ENCODE measurements around the gene KCTD16.

The KCTD16 gene

GRCh38 chr5:144457160-144457559, 286.5 kb downstream of the KCTD16 start:
- no peak overlapping the region for H3K4me3 ChIP-seq (ENCODE audit: low read depth in 1 of 5, low read length in 5 of 5)
- H3K36me3 ChIP-seq (ENCODE audit: control insufficient read depth in 5 of 5, insufficient read depth in 5 of 5, low read length in 5 of 5): no peaks in the 10 kb centered on the region
- H3K4me1 ChIP-seq (ENCODE audit: control insufficient read depth in 5 of 5, insufficient read depth in 5 of 5, low read length in 5 of 5): no peaks in the 10 kb centered on the region
- H3K9me3 ChIP-seq (ENCODE audit: control insufficient read depth in 5 of 5, low read length in 5 of 5): no peaks in the 10 kb centered on the region
- no peak overlapping the region for H3K27ac ChIP-seq (ENCODE audit: low read depth, low read length)
- H3K27me3 ChIP-seq (ENCODE audit: control insufficient read depth in 5 of 5, insufficient read depth in 4 of 5, low read length in 5 of 5): no peaks in the 10 kb centered on the region
- H3K9ac ChIP-seq (ENCODE audit: low read length in 5 of 5): no peak overlapping the region

- no peak overlapping the region for H3K4me3 ChIP-seq (ENCODE audit: low read depth in 1 of 5, low read length in 5 of 5)
- H3K27me3 ChIP-seq (ENCODE audit: control insufficient read depth in 5 of 5, insufficient read depth in 4 of 5, low read length in 5 of 5): no peaks in the 10 kb centered on the region
- H3K27ac ChIP-seq (ENCODE audit: low read depth, low read length): no peak overlapping the region
- no peaks in the 10 kb centered on the region for H3K9me3 ChIP-seq (ENCODE audit: control insufficient read depth in 5 of 5, low read length in 5 of 5)
- no peak overlapping the region for H3K9ac ChIP-seq (ENCODE audit: low read length in 5 of 5)
- no peaks in the 10 kb centered on the region for H3K36me3 ChIP-seq (ENCODE audit: control insufficient read depth in 5 of 5, insufficient read depth in 5 of 5, low read length in 5 of 5)
- H3K4me1 ChIP-seq (ENCODE audit: control insufficient read depth in 5 of 5, insufficient read depth in 5 of 5, low read length in 5 of 5): no peaks in the 10 kb centered on the region
These were observed 287.5 kb downstream of the KCTD16 start for GRCh38 chr5:144458216-144458615.

- H3K27ac ChIP-seq (ENCODE audit: low read depth, low read length): no peak overlapping the region
- no peaks in the 10 kb centered on the region for H3K4me1 ChIP-seq (ENCODE audit: control insufficient read depth in 5 of 5, insufficient read depth in 5 of 5, low read length in 5 of 5)
These were observed 289.9 kb downstream of the KCTD16 start for GRCh38 chr5:144460600-144460999.

GRCh38 chr5:144462577-144462976, 291.9 kb downstream of the KCTD16 start:
- no peaks in the 10 kb centered on the region for H3K36me3 ChIP-seq (ENCODE audit: control insufficient read depth in 5 of 5, insufficient read depth in 5 of 5, low read length in 5 of 5)
- peaks cover 0 to under 1% (median 0%) of the 10 kb centered on the region in 5 donors for H3K4me1 ChIP-seq (ENCODE audit: control insufficient read depth in 5 of 5, insufficient read depth in 5 of 5, low read length in 5 of 5)
- H3K4me3 ChIP-seq (ENCODE audit: low read depth in 1 of 5, low read length in 5 of 5): no peak overlapping the region
- no peak overlapping the region for H3K9ac ChIP-seq (ENCODE audit: low read length in 5 of 5)
- no peaks in the 10 kb centered on the region for H3K9me3 ChIP-seq (ENCODE audit: control insufficient read depth in 5 of 5, low read length in 5 of 5)
- no peak overlapping the region for H3K27ac ChIP-seq (ENCODE audit: low read depth, low read length)
- H3K27me3 ChIP-seq (ENCODE audit: control insufficient read depth in 5 of 5, insufficient read depth in 4 of 5, low read length in 5 of 5): no peaks in the 10 kb centered on the region

More at GRCh38 chr5:144460600-144460999, 289.9 kb downstream of the KCTD16 start:
- Histone ChIP-seq H3K9me3 (ENCODE audit: control insufficient read depth in 5 of 5, low read length in 5 of 5) (no peaks in the 10 kb centered on the region), H3K36me3 (ENCODE audit: control insufficient read depth in 5 of 5, insufficient read depth in 5 of 5, low read length in 5 of 5) (no peaks in the 10 kb centered on the region), H3K9ac (ENCODE audit: low read length in 5 of 5) (no peak overlapping the region), H3K27me3 (ENCODE audit: control insufficient read depth in 5 of 5, insufficient read depth in 4 of 5, low read length in 5 of 5) (no peaks in the 10 kb centered on the region), H3K4me3 (ENCODE audit: low read depth in 1 of 5, low read length in 5 of 5) (no peak overlapping the region)

GRCh38 chr5:144463481-144464223, 293.0 kb downstream of the KCTD16 start:
- Histone ChIP-seq H3K4me1 (ENCODE audit: control insufficient read depth in 5 of 5, insufficient read depth in 5 of 5, low read length in 5 of 5) (peaks cover 0 to 7% (median 4%) of the 10 kb centered on the region in 5 donors), H3K9ac (ENCODE audit: low read length in 5 of 5) (no peak overlapping the region), H3K36me3 (ENCODE audit: control insufficient read depth in 5 of 5, insufficient read depth in 5 of 5, low read length in 5 of 5) (no peaks in the 10 kb centered on the region), H3K27me3 (ENCODE audit: control insufficient read depth in 5 of 5, insufficient read depth in 4 of 5, low read length in 5 of 5) (no peaks in the 10 kb centered on the region), H3K27ac (ENCODE audit: low read depth, low read length) (no peak overlapping the region), H3K4me3 (ENCODE audit: low read depth in 1 of 5, low read length in 5 of 5) (no peak overlapping the region), H3K9me3 (ENCODE audit: control insufficient read depth in 5 of 5, low read length in 5 of 5) (no peaks in the 10 kb centered on the region)

GRCh38 chr5:144464306-144464705, 293.6 kb downstream of the KCTD16 start:
- H3K9ac ChIP-seq (ENCODE audit: low read length in 5 of 5): no peak overlapping the region
- no peaks in the 10 kb centered on the region for H3K36me3 ChIP-seq (ENCODE audit: control insufficient read depth in 5 of 5, insufficient read depth in 5 of 5, low read length in 5 of 5)
- H3K4me1 ChIP-seq (ENCODE audit: control insufficient read depth in 5 of 5, insufficient read depth in 5 of 5, low read length in 5 of 5): peaks cover 0 to 7% (median 4%) of the 10 kb centered on the region in 5 donors
- no peaks in the 10 kb centered on the region for H3K9me3 ChIP-seq (ENCODE audit: control insufficient read depth in 5 of 5, low read length in 5 of 5)
- H3K27ac ChIP-seq (ENCODE audit: low read depth, low read length): no peak overlapping the region
- H3K27me3 ChIP-seq (ENCODE audit: control insufficient read depth in 5 of 5, insufficient read depth in 4 of 5, low read length in 5 of 5): no peaks in the 10 kb centered on the region
- no peak overlapping the region for H3K4me3 ChIP-seq (ENCODE audit: low read depth in 1 of 5, low read length in 5 of 5)

GRCh38 chr5:144465441-144465840, 294.8 kb downstream of the KCTD16 start:
- H3K4me3 ChIP-seq (ENCODE audit: low read depth in 1 of 5, low read length in 5 of 5): no peak overlapping the region

GRCh38 chr5:144467792-144468191, 297.1 kb downstream of the KCTD16 start:
- H3K9me3 ChIP-seq (ENCODE audit: control insufficient read depth in 5 of 5, low read length in 5 of 5): no peaks in the 10 kb centered on the region
- peaks cover 0 to 7% (median 4%) of the 10 kb centered on the region in 5 donors for H3K4me1 ChIP-seq (ENCODE audit: control insufficient read depth in 5 of 5, insufficient read depth in 5 of 5, low read length in 5 of 5)
- no peaks in the 10 kb centered on the region for H3K27me3 ChIP-seq (ENCODE audit: control insufficient read depth in 5 of 5, insufficient read depth in 4 of 5, low read length in 5 of 5)
- H3K9ac ChIP-seq (ENCODE audit: low read length in 5 of 5): no peak overlapping the region
- H3K4me3 ChIP-seq (ENCODE audit: low read depth in 1 of 5, low read length in 5 of 5): no peak overlapping the region
- no peaks in the 10 kb centered on the region for H3K36me3 ChIP-seq (ENCODE audit: control insufficient read depth in 5 of 5, insufficient read depth in 5 of 5, low read length in 5 of 5)
- no peak overlapping the region for H3K27ac ChIP-seq (ENCODE audit: low read depth, low read length)

More at GRCh38 chr5:144465441-144465840, 294.8 kb downstream of the KCTD16 start:
- Histone ChIP-seq H3K27ac (ENCODE audit: low read depth, low read length) (no peak overlapping the region), H3K9me3 (ENCODE audit: control insufficient read depth in 5 of 5, low read length in 5 of 5) (no peaks in the 10 kb centered on the region), H3K9ac (ENCODE audit: low read length in 5 of 5) (no peak overlapping the region), H3K36me3 (ENCODE audit: control insufficient read depth in 5 of 5, insufficient read depth in 5 of 5, low read length in 5 of 5) (no peaks in the 10 kb centered on the region), H3K4me1 (ENCODE audit: control insufficient read depth in 5 of 5, insufficient read depth in 5 of 5, low read length in 5 of 5) (peaks cover 0 to 7% (median 4%) of the 10 kb centered on the region in 5 donors), H3K27me3 (ENCODE audit: control insufficient read depth in 5 of 5, insufficient read depth in 4 of 5, low read length in 5 of 5) (no peaks in the 10 kb centered on the region)

GRCh38 chr5:144468571-144468970, 297.9 kb downstream of the KCTD16 start:
- H3K27me3 ChIP-seq (ENCODE audit: control insufficient read depth in 5 of 5, insufficient read depth in 4 of 5, low read length in 5 of 5): no peaks in the 10 kb centered on the region
- H3K9ac ChIP-seq (ENCODE audit: low read length in 5 of 5): no peak overlapping the region
- H3K9me3 ChIP-seq (ENCODE audit: control insufficient read depth in 5 of 5, low read length in 5 of 5): no peaks in the 10 kb centered on the region
- H3K4me1 ChIP-seq (ENCODE audit: control insufficient read depth in 5 of 5, insufficient read depth in 5 of 5, low read length in 5 of 5): peaks cover 0 to 7% (median 4%) of the 10 kb centered on the region in 5 donors
- H3K36me3 ChIP-seq (ENCODE audit: control insufficient read depth in 5 of 5, insufficient read depth in 5 of 5, low read length in 5 of 5): no peaks in the 10 kb centered on the region
- no peak overlapping the region for H3K4me3 ChIP-seq (ENCODE audit: low read depth in 1 of 5, low read length in 5 of 5)
- H3K27ac ChIP-seq (ENCODE audit: low read depth, low read length): no peak overlapping the region

GRCh38 chr5:144469106-144469505, 298.4 kb downstream of the KCTD16 start:
- Histone ChIP-seq H3K4me1 (ENCODE audit: control insufficient read depth in 5 of 5, insufficient read depth in 5 of 5, low read length in 5 of 5) (peaks cover 0 to 7% (median 4%) of the 10 kb centered on the region in 5 donors), H3K9ac (ENCODE audit: low read length in 5 of 5) (no peak overlapping the region), H3K9me3 (ENCODE audit: control insufficient read depth in 5 of 5, low read length in 5 of 5) (no peaks in the 10 kb centered on the region), H3K27me3 (ENCODE audit: control insufficient read depth in 5 of 5, insufficient read depth in 4 of 5, low read length in 5 of 5) (no peaks in the 10 kb centered on the region), H3K4me3 (ENCODE audit: low read depth in 1 of 5, low read length in 5 of 5) (no peak overlapping the region), H3K27ac (ENCODE audit: low read depth, low read length) (no peak overlapping the region), H3K36me3 (ENCODE audit: control insufficient read depth in 5 of 5, insufficient read depth in 5 of 5, low read length in 5 of 5) (no peaks in the 10 kb centered on the region)
